Activated CD4-positive, alpha-beta T cell treated with anti-CD3 and anti-CD28 coated beads, Interleukin-2, Interleukin-6, amounts not matched to agents 100 ng/mL and 50 ng/mL, durations not matched to agents 16 hours and 8 hours (primary cell): ENCODE results near the gene PGC.
A peak's percentile ranks its signal among the peaks of the same experiment; 100 is the strongest.

Experiments
- DNase-seq: peaks from one replicate; pipeline ENCODE4 v3.0.0-alpha.2; 2020

The PGC gene

GRCh38 chr6:41747256-41748101 lies at the start of gene PGC:
TSS of gene PGC (minus strand) at chr6:41747397. CDS start at chr6:41747334, 63 bp downstream.
- DNase-seq = no peak

- peak; percentile 43 for DNase-seq
Observed at GRCh38 chr6:41796474-41796873, 49.3 kb upstream of the PGC start.

GRCh38 chr6:41791984-41792383 lies 44.8 kb upstream of the PGC start:
- DNase-seq = no peak

- DNase-seq = no peak
Observed at GRCh38 chr6:41791305-41791704, 44.1 kb upstream of the PGC start.

- DNase-seq = no peak
Observed at GRCh38 chr6:41790045-41790444, 42.8 kb upstream of the PGC start.

DNA sequence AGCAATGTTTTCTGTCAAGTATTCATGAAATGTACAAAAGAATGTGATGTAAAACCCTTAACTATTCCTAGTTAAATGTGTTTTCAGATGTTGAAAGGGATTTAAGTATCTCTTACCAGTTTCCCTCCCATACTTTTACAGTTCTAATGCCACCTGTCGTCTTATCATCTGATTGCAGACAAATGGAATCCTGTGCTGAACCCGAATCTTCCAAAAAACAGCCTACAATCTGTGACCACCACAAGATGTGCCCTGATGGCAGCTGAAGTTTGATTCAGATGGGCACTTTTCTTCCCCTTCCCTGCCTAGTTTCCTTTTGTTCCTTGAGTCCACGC lies 42.2 kb upstream of the PGC start:
- DNase-seq = no peak

DNA sequence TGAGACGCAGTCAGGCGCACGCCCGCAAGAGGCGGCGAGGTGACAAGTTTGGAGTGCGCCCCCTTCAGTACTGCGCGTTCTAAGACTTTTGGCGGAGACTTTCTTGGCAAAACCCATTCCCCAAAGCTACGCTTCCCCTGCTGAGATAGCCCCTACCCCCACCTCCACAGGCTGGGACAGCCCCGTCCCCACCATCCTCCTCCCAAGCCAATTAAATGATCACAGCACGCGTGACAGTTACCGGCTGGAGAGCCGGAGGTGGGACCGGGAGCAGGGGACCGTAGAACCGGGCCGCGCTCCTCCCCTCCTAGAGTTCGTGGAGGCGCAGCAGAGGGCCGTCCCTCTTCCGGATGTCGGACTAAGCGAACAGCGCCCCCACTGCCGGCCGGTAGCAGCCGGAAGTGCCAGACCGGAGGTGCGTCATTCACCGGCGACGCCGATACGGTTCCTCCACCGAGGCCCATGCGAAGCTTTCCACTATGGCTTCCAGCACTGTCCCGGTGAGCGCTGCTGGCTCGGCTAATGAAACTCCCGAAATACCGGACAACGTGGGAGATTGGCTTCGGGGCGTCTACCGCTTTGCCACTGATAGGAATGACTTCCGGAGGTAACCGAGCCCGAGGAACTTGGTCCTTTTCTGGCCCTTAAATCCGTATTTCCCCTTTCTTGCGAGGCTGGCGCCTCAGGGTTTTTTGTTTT lies 40.2 kb upstream of the PGC start, which contains the start of gene TOMM6:
TOMM6 (plus strand) TSS at position 476 of the 699 bp plus-strand sequence; CDS start at position 480, 4 bp downstream.
- DNase-seq = peak; percentile 97

- DNase-seq = peak; percentile 93
Observed at GRCh38 chr6:41786451-41787218, 39.4 kb upstream of the PGC start.

DNA sequence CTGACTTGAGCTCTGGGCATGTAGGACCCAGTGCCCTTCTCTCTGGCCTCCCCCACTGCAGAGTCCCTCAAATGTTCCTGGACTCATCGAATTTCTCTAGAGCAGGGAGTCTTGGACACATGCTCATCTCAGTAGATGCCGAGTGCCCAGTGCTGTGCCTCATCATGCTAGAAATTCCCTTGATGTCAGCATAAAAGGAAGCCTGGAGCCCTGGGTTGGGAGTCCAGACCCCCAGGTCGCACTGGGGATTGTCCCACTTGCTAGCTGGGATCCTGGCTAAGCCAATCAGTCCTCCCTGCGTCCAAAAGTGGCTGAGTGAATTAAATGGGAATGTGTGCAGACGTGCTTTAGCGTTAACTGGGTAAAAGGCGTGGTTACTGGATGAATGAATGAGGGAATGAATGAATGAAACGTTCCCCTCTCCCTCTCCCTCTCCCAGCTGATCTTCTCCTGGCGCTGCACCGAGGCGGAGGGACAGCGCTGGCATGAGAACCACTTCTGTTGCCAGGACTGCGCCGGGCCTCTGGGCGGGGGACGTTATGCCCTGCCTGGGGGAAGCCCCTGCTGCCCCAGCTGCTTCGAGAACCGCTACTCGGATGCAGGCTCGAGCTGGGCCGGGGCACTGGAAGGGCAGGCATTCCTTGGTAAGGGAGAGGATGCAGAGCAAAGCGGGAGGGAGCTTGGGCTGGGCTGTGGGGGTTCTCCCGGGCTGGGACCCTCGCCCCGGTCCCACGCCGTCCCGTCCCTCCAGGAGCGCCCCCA lies 38.7 kb upstream of the PGC start:
- DNase-seq = no peak

- DNase-seq = no peak
Observed at GRCh38 chr6:41785254-41785653, 38.1 kb upstream of the PGC start.

DNA sequence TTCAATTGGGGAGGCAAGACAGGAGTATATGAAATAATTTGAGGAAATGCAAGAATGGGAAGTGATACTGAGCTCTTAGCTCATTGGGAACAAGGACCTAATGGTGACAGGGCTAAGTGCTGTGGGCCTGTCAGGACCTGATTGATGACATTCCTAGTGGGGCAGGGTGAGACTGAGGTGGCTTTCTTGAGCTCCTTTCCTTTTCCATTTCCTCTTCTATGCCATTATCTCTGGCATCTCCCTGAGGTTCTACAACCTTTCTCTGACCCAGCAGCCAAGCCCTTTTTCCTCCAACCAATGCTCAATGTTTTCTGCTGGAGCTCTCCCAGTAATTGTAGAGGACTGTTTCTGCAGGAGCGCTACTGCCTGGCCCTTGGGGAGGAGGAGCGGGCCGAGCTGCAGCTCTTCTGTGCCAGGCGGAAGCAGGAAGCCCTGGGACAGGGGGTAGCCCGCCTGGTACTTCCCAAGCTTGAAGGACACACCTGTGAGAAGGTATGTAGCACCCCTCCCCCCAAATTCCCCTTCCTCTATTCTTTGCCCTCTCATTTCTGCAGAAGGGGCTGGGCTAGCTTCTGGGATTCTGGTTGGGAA lies 37.5 kb upstream of the PGC start:
- no peak for DNase-seq

- DNase-seq = no peak
Observed at GRCh38 chr6:41783106-41783780, 36.0 kb upstream of the PGC start.

- no peak for DNase-seq
Observed at GRCh38 chr6:41781366-41781730, 34.2 kb upstream of the PGC start.

DNA sequence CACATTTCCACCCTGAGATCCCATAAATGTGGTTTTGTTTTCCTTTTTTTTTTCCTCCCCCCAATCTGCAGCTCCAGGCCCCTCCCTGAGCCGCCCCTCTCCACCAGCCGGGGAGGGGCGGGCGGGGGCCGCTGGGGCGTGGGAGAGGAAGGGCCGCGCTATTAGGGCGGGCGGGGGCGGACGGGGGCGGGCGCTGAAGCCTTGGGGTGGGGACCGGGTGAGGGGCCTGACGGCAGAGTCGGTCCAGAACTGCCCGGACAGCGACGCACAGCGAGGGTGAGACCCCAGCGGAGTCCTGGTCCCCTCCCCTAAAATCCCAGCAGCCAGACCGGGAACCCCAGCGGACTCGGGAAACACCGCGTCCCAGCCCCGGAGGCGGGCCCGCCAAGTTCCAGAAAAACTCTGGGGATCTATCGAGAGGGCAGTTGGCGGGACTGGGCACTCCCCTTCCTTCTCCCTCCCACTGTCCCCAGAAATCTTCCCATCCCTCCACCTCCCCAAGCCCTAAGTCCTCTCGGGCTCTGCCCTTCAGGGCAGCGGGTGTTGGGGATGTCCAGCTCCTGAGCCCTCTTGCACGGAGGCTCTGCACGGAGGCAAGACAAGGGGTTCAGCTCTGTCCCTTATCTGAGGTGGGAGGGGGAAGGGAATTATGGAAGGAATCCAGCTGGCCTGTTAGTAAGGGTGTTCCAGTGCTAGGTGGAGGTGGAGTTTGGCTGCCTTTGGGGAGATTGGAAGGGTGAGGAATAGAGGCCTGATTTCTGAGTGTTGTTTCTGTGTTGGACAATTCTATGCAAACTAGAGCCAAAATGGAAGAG lies 33.6 kb upstream of the PGC start, which contains the start of gene PRICKLE4:
PRICKLE4 (plus strand) TSS at position 232 of the 815 bp plus-strand sequence. CDS start 2,692 bp downstream, outside the sequence.
- no peak for DNase-seq

GRCh38 chr6:41779788-41780550 lies 32.8 kb upstream of the PGC start, which contains the start of gene FRS3:
TSS of gene FRS3 (minus strand) at chr6:41779900. CDS start at chr6:41776987, 2,913 bp downstream.
- peak; percentile 99 for DNase-seq

GRCh38 chr6:41779336-41779735 lies 32.1 kb upstream of the PGC start:
- DNase-seq = no peak

- DNase-seq = no peak
Observed at GRCh38 chr6:41778895-41779294, 31.7 kb upstream of the PGC start.

GRCh38 chr6:41777551-41778285 lies 30.5 kb upstream of the PGC start:
- no peak for DNase-seq

DNA sequence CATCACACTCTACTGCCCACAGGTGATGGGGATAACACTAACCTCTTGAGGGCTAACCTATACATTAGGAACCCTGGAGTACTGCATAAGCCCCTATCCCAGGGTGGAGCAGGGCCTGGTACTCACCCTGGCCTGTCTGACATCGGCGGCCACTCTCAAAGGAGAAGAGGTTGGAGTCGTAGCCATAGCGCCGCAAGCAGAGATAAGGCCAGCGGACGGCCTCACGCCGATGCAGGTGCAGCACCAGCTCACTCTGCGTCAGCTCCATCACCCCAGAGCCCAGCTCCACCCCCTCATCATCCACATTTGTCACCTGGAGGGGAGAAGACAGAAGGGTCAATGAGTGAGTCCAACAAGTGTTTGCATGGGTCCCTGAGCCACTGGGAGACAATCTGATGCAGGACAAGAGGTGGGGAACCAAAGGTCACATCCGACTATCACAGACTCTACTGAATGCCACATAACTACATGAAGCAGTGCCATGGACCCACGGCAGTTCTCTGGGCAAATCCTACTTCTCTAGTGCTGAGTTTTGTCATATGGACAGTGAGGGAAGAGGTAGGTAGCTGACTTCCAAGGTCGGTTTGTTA lies 28.2 kb upstream of the PGC start:
- no peak for DNase-seq
